ENCODE results near the gene QSER1. TPM values are rescaled to one million over a fixed set of nuclear protein-coding genes. Genes with fewer than 3 reads are reported as not detected.

QSER1 gene
- total and polyA plus RNA-seq, 2 experiments from 2014 or later, result 29.4 to 132 TPM

DNA sequence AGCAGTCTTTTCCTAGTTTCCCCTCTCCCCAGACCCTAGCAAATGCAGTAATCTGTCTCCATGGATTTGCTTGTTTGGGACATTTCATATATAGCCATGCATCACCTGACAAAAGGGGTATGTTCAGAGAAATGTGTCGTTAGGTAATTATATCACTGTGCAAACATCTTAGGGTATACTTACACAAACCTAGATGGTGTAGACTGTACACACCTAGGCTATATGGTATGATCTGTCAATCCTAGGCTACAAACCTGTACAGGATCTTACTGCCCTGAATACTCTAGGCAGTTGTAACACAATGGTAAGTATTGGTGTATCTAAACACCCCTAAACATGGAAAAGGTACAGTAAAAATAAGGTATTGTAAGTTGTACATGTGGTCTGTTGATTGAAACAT is 23.8 kb downstream of the QSER1 start:
- H3K27ac Mint-ChIP-seq, result no peak overlapping the region
- Histone ChIP-seq H3K4me3 (no peak overlapping the region), H3K4me1 (ENCODE audit: insufficient read depth) (peaks cover 9% of the 10 kb centered on the region), H3K36me3 (ENCODE audit: insufficient read depth) (no peaks in the 10 kb centered on the region), H4K20me1 (replicated peaks; ENCODE audit: insufficient read depth) (peaks cover 67% of the 10 kb centered on the region), H2AFZ (no peak overlapping the region), H3F3A (replicated peaks; ENCODE audit: low read depth) (no peaks in the 10 kb centered on the region), H3K27ac (ENCODE audit: low read depth) (no peak overlapping the region), H3K79me2 (replicated peaks; ENCODE audit: insufficient read depth) (peaks cover 100% of the 10 kb centered on the region), H3K9me2 (ENCODE audit: insufficient read depth) (no peaks in the 10 kb centered on the region), H3K4me2 (no peak overlapping the region), H3K27me3 (ENCODE audit: insufficient read depth) (no peaks in the 10 kb centered on the region)
- H3K4me3 Mint-ChIP-seq, result no peak overlapping the region
- H3K9me3 Mint-ChIP-seq, result no peaks in the 10 kb centered on the region
- no peak for ATAC-seq
- no peak for TF ChIP-seq CREB1 (CRISPR knock-in tag; IDR thresholded peaks at IDR 0.05; ENCODE audit: low read depth)
- TF ChIP-seq, protein P1, sequence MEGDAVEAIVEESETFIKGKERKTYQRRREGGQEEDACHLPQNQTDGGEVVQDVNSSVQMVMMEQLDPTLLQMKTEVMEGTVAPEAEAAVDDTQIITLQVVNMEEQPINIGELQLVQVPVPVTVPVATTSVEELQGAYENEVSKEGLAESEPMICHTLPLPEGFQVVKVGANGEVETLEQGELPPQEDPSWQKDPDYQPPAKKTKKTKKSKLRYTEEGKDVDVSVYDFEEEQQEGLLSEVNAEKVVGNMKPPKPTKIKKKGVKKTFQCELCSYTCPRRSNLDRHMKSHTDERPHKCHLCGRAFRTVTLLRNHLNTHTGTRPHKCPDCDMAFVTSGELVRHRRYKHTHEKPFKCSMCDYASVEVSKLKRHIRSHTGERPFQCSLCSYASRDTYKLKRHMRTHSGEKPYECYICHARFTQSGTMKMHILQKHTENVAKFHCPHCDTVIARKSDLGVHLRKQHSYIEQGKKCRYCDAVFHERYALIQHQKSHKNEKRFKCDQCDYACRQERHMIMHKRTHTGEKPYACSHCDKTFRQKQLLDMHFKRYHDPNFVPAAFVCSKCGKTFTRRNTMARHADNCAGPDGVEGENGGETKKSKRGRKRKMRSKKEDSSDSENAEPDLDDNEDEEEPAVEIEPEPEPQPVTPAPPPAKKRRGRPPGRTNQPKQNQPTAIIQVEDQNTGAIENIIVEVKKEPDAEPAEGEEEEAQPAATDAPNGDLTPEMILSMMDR (conservative IDR thresholded peaks at IDR 0.05; ENCODE audit: low read depth in 2 of 2), result no peak
- peaks cover 2% of the 10 kb centered on the region for H3K27me3 Mint-ChIP-seq (ENCODE audit: insufficient read depth, low read depth, poor library complexity)
- H3K4me1 Mint-ChIP-seq, result peaks cover 32% of the 10 kb centered on the region
- DNase-seq (ENCODE audit: low spot score), result no peak
- peaks cover 21% of the 10 kb centered on the region; the same call in 2 of the 3 replicates for H3K36me3 Mint-ChIP-seq (ENCODE audit: low read depth)

DNA sequence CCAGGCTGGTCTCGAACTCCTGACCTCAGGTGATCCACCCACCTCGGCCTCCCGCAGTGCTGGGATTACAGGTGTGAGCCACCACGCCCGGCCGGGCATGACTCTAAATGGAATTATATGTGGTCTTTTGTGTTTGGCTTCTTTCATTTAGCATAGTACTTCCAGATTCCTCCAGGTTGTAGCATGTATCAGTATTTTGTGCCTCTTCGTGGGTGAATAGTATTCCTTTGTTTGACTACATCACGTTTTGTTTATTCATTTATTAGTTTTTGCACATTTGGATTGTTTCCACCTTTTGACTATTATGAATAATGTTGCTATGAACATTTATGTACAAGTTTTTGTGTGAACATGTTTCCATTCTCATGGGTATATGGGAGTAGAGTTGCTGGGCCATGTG is 24.4 kb downstream of the QSER1 start:
- Histone ChIP-seq H3K36me3 (ENCODE audit: insufficient read depth) (no peaks in the 10 kb centered on the region), H4K20me1 (replicated peaks; ENCODE audit: insufficient read depth) (peaks cover 64% of the 10 kb centered on the region), H3K4me3 (no peak overlapping the region), H3K4me1 (ENCODE audit: insufficient read depth) (peaks cover 9% of the 10 kb centered on the region), H3F3A (replicated peaks; ENCODE audit: low read depth) (no peaks in the 10 kb centered on the region), H3K79me2 (replicated peaks; ENCODE audit: insufficient read depth) (peaks cover 100% of the 10 kb centered on the region), H3K4me2 (no peak overlapping the region), H2AFZ (no peak overlapping the region), H3K27me3 (ENCODE audit: insufficient read depth) (no peaks in the 10 kb centered on the region), H3K9me2 (ENCODE audit: insufficient read depth) (no peaks in the 10 kb centered on the region), H3K27ac (ENCODE audit: low read depth) (no peak overlapping the region)
- H3K36me3 Mint-ChIP-seq (ENCODE audit: low read depth), result peaks cover 15% of the 10 kb centered on the region; the same call in 2 of the 3 replicates
- no peak for ATAC-seq
- H3K27ac Mint-ChIP-seq, result no peak overlapping the region
- peaks cover 2% of the 10 kb centered on the region for H3K27me3 Mint-ChIP-seq (ENCODE audit: insufficient read depth, low read depth, poor library complexity)
- H3K9me3 Mint-ChIP-seq, result no peaks in the 10 kb centered on the region
- TF ChIP-seq, protein P2, sequence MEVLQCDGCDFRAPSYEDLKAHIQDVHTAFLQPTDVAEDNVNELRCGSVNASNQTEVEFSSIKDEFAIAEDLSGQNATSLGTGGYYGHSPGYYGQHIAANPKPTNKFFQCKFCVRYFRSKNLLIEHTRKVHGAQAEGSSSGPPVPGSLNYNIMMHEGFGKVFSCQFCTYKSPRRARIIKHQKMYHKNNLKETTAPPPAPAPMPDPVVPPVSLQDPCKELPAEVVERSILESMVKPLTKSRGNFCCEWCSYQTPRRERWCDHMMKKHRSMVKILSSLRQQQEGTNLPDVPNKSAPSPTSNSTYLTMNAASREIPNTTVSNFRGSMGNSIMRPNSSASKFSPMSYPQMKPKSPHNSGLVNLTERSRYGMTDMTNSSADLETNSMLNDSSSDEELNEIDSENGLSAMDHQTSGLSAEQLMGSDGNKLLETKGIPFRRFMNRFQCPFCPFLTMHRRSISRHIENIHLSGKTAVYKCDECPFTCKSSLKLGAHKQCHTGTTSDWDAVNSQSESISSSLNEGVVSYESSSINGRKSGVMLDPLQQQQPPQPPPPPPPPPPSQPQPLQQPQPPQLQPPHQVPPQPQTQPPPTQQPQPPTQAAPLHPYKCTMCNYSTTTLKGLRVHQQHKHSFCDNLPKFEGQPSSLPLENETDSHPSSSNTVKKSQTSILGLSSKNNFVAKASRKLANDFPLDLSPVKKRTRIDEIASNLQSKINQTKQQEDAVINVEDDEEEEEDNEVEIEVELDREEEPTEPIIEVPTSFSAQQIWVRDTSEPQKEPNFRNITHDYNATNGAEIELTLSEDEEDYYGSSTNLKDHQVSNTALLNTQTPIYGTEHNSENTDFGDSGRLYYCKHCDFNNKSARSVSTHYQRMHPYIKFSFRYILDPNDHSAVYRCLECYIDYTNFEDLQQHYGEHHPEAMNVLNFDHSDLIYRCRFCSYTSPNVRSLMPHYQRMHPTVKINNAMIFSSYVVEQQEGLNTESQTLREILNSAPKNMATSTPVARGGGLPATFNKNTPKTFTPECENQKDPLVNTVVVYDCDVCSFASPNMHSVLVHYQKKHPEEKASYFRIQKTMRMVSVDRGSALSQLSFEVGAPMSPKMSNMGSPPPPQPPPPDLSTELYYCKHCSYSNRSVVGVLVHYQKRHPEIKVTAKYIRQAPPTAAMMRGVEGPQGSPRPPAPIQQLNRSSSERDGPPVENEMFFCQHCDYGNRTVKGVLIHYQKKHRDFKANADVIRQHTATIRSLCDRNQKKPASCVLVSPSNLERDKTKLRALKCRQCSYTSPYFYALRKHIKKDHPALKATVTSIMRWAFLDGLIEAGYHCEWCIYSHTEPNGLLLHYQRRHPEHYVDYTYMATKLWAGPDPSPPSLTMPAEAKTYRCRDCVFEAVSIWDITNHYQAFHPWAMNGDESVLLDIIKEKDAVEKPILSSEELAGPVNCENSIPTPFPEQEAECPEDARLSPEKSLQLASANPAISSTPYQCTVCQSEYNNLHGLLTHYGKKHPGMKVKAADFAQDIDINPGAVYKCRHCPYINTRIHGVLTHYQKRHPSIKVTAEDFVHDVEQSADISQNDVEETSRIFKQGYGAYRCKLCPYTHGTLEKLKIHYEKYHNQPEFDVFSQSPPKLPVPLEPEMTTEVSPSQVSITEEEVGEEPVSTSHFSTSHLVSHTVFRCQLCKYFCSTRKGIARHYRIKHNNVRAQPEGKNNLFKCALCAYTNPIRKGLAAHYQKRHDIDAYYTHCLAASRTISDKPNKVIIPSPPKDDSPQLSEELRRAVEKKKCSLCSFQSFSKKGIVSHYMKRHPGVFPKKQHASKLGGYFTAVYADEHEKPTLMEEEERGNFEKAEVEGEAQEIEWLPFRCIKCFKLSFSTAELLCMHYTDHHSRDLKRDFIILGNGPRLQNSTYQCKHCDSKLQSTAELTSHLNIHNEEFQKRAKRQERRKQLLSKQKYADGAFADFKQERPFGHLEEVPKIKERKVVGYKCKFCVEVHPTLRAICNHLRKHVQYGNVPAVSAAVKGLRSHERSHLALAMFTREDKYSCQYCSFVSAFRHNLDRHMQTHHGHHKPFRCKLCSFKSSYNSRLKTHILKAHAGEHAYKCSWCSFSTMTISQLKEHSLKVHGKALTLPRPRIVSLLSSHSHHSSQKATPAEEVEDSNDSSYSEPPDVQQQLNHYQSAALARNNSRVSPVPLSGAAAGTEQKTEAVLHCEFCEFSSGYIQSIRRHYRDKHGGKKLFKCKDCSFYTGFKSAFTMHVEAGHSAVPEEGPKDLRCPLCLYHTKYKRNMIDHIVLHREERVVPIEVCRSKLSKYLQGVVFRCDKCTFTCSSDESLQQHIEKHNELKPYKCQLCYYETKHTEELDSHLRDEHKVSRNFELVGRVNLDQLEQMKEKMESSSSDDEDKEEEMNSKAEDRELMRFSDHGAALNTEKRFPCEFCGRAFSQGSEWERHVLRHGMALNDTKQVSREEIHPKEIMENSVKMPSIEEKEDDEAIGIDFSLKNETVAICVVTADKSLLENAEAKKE (CRISPR knock-in tag; IDR thresholded peaks at IDR 0.05), result no peak
- no peak for TF ChIP-seq EZH2 (IDR thresholded peaks at IDR 0.05; ENCODE audit: low read depth, unreplicated experiment)
- TF ChIP-seq, protein P1 (conservative IDR thresholded peaks at IDR 0.05; ENCODE audit: low read depth in 2 of 2), result no peak
- no peak for TF ChIP-seq EZH2phosphoT487 (IDR thresholded peaks at IDR 0.05; ENCODE audit: unreplicated experiment)
- no peak for DNase-seq (ENCODE audit: low spot score)
- peaks cover 27% of the 10 kb centered on the region for H3K4me1 Mint-ChIP-seq
- no peak overlapping the region; the same call in 2 of the 3 replicates for H3K4me3 Mint-ChIP-seq

Data from GM23338 (cell line).